NCI-H524 treated with DMSO at 0.1 percent for 48 hours (cell line): ENCODE results near the gene ANKRD53.
"Not testable (repeated sequence)": the region's sequence is repeated elsewhere in the genome, so short reads cannot be mapped to it uniquely, and the experiment has no call there.

Source experiments
- DNase-seq: peaks from one replicate; lab custom pipeline; 2025; lab: John Stamatoyannopoulos, UW

ANKRD53 gene

DNA sequence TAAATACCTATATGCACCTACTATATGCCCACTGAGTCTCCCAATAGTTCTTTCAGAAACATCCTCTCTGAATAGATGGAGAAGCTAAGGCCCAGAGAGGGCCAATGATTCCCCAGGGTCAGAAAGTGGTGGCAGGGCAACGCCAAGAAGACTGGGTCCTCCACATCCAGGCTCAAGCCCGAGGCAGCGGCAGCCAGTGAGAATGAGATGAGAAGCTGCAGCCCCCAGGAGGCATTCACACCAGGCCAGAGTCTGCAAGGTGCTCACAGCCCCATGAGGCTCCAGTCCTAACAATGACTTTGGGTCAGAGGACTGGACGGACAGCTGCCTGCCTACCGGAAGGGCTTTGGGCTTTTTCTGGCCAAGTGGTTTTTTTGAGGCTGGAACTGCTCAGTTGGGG, 12.7 kb downstream of the ANKRD53 start:
- DNase-seq: no peak

DNA sequence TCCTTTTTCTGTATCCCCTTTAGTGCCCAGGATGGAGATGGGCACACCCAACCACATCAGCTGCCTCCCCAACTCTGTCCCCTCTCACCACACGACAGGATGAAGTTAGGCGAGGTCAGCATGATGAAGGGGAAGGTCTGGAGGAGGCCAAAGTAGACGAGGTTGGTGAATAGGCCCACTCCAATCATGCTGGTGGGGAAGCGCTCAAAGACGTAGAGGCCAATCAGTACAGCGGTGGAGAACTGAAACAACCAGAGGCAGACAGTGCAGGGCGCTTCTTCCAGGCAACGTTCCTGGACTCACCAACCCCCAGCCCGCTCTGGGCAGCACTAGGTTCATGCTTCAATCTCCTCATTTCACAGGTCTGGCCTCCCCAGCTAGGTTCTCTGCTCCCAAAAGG, 13.3 kb downstream of the ANKRD53 start:
- DNase-seq: no peak

DNA sequence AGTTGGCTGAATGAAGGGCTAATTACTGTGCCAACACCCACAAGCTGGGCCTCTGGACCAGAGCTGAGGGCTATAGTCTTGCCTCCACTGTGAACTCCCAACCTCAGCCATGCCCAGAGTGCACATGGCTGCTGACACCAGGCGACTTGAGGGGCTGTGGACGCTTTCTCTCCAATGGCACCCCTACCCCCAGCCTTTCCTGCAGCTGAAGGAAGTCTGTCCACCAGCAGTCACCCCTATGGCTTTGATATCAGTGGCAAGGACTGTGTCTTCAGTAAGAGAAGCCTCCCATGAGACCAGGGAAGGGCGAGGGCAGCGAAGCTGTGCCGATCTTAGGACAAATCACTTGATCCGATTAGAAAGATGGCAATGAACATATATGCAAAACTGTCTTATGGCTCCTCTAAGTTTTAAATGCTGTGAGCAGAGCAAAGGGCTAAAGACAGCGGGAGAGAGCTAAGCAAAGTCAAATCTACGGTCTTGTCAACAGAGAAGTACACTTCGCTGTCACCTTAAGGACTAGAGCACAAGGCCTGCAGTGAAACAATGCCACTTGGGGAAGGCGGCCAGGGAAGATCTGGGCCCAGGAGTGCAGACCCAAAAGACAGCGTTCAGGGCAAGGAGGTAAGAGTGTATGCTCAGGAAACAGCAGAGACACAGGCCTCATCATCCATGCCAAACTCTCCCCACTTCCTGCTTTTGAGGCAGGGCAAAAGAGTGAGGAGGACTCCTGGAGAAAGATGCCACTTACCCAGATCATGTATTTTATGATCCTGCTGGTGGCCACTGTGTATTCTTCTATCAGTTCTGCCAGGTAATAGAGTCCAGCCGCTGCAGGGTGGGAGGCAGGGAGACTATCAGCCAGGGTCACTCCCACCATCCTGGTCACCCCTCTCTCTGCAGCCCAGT, 14.8 kb downstream of the ANKRD53 start:
- DNase-seq: no peak

DNA sequence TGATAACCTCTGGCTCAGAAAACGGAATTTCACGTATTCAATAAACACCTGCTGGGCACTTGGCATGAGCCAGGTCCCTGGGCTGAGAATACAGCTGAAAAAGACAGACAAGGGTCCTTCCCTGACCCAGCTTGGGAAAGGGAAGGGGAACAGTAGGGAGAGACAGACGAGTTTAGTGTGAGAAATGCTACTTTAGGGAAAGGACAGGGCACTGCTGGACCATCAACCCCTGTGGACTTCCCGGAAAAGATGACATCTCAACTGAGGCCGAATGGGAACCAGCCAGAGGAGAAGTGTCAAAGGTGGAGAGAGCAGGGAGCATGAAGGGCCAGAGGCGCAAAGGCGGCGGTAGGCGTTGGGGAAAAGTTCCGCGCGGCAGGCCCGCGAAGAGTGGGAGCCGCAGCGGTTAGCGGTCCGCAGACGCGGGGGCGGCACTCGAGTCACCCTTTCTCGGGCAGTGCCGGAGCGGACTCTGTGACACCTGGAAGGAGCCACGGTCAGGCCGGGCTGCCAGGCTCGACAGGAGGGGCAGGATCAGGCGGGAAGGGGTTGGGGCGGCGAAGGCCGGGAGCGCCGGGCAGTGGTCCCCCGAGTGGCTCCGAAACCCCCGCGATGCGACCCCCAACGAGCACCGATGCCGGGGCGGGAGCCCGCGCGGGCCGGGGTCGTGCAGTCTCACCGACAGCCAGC, 15.7 kb downstream of the ANKRD53 start:
- no peak for DNase-seq

DNA sequence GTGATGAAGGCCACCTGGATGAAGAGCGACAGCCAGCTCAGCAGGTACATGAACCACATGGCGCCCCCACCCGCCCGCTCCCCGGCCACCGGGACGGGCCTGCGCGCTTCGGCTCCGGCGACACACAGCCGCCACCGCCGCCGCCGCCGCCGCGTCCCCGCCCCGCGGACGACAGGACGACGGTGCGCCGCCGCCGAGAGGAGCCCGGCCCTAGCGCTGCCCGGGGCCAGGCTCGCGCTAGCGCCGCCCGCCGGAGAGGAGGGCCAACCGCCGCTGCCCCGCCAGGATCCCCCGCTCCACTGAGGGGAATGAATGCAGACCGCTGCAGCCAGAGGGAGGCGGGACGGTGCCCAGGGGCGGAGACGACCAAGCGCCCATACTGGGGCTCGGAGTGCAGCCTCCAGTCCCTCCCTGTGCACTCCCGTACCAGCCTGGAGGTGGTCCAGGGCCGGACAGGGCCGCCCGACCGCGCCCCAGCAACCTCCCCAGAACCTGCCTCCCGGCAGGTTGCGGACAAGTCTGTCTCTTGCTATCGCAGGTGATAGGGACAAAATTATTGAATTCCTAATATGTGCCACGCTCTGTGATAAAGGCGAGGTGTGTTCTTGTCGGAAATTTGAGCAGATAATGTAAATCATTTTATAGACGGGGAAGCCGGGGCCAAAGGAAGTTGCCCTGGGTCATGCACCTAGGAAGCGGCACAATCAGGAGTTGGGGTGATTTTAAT, 16.4 kb downstream of the ANKRD53 start, which contains the start of gene TEX261:
Gene TEX261, minus strand, starts transcription at position 175 of the 727 bp plus-strand sequence. Its CDS starts 116 bp downstream, at position 59.
- DNase-seq: peak; percentile 52

DNA sequence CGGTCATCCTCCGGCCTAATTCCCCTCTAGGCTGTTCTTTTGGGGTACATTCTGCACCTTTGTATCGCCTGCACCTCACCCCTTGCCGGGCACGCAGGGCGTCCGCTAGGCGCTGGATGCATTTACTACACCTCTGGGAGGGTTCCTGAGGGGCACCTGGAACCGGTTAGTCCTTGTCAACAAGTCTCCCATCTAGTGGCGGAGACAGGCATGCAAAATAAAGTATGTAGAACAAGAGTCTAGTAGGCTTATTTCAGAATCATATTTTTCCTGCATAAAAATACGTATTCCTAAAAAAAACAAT, 16.9 kb downstream of the ANKRD53 start:
- no peak for DNase-seq

DNA sequence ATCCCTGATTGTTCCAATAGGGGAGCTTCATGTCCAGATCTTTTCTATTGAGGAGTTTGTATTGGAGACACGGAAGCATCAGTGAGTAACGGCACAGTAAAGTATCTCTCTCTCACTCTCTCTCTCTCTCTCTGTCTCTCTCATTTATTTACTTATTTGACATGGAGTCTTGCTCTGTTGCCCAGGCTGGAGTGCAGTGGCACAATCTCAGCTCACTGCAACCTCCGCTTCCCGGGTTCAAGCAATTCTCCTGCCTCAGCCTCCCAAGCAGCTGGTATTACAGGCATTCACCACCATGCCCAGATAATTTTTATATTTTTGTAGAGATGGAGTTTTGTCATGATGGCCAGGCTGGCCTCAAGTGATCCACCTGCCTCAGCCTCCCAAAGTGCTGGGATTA, 20.5 kb downstream of the ANKRD53 start:
- DNase-seq: not testable (repeated sequence)

DNA sequence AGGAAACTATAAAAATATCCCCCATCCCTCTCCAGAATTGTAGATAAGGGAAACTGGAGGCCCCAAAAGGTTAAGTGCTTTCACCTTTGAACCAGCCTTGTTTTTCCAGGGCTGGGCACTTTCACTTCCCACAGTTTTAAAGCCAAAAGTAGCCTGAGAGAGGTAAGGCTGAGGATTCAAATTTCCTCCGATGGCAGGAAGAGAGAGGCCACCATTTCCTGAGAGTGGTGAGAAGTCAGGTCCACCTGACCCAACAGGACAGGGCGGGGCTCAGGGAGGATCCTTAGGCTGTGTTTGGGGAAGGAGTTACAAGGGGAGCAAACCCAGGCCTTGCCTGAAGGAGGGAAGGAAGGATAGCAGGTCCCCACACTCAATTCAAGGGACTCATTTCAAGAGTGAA, 20.9 kb downstream of the ANKRD53 start:
- no peak for DNase-seq

DNA sequence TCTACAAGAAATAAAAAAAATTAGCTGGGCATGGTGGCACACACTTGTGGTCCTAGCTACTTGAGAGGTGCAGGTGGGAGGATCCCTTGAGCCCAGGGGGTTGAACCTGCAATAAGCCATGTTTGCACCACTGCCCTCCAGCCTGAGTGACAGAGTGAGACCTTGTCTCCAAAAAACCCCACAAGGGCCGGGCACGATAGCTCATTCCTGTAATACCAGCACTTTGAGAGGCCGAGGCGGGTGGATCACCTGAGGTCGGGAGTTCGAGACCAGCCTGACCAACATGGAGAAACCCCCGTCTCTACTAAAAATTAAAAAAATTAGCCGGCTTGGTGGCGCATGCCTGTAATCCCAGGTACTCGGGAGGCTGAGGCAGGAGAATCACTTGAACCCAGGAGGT, 21.5 kb downstream of the ANKRD53 start:
- not testable (repeated sequence) for DNase-seq

DNA sequence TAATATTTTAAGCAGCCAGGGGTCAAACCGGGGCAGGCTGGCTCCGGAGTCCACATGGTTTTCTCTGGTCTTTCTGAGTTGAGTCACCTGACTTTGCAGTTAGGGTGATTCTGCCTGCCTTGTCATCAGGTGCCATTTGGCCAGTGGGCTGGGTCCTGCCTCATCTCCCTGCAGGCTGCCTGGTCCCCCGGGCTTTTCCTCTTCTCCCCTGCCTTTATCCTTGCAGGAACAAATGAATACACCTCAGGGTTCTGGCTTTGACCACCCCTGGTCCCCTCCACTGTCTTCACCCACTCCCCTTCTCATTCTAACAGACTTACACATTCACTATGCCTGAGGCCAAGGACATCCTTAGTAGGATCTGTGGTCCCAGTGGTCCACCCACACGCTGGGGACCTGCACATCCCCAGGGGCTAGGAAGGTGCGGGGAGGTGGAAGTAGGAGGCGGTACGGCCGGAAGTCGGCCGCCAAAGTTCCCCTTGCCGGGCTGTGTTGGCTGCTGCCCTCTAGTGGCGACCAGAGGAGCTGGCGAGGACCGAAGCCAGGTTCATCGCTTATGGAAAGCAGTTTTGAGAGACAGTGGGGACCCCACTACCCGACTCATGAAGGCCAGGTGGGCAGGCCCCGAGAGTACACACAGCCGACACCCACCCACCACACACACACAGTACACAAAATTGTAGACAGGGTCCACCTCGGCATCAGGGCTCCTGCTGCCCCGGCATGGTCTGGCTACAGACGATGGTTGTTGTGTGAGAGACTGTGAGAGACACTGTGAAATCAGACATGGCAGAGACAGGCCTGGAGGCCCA, 22.6 kb downstream of the ANKRD53 start:
- DNase-seq: no peak

DNA sequence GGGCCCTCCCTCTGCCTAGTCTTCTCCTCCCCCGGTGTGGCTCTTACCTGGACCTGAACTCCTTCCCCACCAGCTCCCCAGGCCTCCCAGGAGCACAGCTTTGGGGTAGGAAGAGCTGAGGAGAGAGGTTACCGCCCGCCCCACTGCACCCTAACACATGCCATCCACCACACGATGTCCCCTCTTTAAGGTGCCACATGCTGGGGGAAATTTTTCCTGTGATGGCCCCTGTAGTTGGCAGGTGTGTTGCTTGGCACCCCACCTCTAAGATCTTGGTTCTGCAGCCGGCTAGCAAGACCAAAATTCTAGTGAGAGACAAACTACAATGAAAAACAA, 23.1 kb downstream of the ANKRD53 start:
- DNase-seq: no peak

DNA sequence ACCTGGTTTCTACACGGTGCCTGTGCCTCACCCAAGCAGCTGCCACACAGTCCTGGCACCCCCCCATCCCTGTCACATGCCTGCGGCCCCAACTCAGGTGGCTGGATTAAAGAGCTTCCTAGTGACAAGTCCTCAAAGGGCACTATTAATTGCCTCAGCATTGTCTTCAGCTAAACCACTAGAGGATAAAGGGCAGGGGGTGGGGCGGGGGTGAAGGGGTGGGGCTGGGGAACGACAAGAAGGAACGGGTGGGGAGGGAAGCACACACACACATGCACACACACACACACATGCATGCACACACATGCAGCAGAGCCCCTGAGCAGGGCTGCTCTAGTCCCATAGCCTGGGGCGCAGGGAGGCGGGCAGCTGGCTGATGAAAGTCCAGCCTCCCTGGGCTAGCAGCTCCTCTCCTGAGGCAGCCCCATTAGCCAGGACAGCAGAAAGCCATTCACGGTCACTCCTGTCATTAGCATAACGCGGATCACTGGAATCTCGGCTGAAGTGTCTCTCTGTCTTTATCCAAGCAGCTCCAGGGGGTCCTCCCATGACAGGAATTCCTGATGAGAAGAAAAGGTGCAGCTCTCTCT, 23.6 kb downstream of the ANKRD53 start:
- DNase-seq: no peak

DNA sequence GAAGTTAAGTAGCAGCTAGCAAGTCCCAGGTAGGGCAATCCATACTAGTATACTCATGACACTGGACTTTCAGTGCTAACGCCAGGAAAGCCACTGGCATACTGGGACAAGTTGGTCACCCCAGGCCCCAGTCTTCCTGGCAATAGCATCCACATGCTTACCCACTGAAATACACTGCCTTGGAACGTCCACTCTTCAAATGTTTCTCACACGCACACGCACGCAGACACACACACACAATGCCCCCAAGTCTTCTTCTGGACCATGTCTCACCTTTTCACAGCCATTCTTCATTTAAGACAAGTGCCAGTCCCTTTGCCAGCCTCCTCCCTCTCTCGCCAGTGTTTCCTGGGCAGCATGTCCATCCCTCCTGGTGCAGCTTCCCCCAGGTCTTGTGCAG, 25.0 kb downstream of the ANKRD53 start:
- DNase-seq: no peak

DNA sequence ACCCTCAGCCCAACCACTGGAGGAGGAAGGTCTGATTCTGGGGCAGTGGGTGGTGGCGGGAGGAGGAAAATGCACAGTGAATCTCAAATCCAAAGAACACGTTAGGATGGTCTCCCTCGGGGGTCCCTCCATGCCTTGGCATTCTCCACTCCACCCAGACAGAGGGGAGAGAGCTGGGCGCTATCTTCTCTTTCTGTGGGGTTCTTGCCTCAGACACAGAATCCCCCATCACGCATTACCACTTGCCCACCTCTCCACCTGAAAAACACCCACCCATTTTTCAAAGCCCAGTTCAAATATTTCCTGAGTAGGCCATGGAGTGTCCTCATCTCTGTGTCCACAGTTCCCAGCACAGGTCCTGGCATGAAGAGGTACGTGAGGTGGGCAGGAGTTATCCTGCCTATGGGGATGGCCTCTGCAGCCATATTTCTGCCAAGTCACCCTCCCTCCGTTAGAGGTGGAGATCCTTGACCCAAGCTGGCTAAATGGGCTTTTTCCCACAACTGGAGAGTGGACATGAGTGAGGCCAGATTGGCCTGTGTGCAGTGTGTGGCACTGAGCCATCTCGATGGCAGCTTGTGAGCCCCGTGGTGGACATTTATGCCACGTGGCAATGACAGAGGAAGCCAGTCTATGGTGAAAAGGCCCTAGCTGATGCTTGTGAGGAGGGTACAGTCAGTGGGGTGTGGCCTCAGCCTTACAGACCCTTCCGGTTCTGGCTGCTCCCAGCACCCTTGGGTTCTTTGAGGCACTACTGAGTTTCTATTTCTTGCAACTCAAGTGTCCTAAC, 25.7 kb downstream of the ANKRD53 start:
- no peak for DNase-seq

DNA sequence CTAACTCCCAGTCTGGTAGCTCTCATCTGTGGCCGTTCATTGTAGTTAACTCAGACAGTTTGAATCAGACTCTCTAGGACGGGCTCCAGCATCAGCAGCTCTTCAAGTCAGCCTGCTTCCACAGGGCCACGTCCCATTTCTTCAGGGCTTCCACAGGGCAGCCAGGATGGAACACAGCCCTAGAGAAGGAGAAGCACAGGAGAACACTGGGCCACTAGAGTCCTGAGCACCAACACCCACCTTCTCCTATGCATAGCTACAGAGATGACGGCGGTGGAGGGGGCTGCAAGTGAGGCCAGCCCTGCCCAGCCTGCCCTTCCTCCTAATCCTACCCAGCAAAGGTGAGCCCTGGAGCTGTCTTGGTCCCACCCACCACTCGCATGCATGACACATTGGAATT, 26.4 kb downstream of the ANKRD53 start:
- no peak for DNase-seq

DNA sequence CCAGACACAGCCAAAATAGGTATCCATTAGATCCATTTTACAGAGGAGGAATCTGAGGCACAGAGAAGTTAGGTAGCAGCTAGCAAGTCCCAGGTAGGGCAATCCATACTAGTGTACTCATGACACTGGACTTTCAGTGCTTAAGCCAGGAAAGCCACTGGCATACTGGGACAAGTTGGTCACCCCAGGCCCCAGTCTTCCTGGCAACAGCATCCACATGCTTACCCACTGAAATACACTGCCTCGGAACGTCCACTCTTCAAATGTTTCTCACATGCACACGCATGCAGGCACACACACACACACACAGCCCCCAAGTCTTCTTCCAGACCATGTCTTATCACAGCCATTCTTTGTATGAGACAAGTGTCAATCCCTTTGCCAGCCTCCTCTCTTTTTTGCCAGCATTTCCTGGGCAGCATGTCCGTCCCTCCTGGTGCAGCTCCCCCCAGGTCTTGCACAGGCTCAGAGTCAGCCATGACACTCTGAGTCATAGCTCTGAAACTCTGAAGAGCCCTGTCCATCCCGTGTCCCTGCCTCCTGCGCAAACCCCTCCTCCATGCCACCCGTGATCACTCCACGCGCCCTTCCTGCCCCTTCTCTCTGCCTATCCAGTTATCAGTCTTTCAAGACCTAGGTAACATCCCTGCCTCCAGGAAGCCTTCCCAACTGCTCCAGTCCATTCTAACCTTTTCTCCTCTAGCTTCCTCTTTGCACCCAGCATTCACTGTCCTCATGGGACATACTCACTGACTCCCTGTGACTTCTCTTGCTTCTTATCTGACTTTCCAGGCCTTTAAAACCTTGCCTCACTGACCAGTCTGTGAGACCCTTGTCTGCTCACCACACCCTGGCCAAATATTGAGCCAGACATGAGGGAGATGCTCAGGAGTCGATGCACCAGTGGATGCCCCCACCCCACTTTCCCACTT, 27.1 kb downstream of the ANKRD53 start:
- no peak for DNase-seq

DNA sequence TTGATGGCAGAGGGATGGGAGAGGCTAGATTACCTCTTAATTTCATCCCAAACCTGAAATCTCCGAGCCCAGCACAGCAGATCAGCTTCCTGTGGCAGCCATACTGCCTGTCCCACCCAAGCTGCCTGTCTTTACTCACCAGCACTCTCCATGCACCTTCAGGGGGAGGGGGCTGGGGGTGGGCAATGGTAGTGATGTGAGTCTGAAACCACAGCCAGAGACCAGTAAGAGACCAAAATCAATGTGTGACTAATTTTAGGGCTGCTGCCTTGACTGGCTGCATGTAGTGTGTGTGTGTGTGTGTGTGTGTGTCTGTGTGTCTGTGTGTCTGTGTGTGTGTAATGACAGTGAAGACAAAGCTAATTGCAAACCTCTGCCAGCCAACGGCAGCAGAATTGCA, 27.9 kb downstream of the ANKRD53 start:
- no peak for DNase-seq

DNA sequence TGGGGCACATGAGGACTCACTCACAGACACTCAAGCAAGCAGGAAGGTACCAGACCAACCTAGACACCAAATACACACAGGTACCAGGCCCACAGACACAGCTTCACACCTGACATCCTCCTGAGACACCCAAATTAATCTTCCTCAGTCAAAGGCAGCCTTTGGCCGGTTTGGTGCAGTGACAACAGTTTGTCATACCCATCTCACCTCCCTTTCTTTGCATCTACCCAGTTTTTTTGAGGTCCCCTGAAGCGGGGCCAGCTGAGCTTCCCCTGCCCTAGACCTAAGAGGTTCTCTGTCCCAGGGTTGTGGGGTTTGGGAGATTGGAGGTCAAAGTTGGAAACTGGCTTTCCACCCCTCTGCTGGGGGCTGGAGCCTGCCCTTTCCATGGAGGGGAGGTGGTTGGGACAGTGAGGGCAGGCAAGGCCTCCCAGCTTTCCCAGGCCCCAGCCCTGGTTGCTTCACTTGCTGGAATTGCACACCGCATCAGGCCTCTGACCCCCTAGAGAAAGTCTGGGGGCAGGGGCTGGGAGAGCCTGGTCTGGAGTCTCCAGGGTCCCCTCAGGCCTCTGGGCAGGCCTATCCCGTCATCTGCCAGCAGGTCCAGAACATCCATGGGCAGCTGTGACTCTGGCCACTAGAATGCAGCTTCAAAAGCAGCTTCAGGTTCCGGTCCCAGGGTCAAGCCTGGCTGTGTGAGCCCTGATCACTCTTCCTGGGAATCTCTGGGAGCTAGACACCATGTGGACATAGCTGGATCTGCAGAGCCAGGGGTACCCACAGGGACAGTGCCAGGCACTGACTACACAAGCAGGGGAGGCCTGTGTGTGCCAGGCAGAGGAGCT, 28.7 kb downstream of the ANKRD53 start:
- no peak for DNase-seq

DNA sequence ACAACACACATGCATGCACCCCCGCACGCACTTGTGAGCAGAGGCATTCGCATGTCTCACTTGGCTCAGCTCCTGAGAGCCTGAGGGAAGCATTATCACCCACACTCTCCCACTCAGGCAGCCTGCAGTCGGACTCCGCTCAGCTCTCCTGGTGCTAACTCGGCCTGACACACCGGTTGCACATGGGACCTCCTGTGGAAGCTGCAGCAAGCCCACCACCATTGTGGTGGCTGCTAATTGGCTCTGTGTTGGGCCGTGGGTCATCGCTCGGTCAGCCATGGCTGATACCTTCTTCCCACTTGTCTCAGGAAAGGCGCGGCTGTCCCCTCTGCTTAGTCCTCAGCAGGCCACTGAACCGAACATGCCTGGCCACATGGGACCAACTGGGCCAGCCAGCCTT, 29.9 kb downstream of the ANKRD53 start:
- no peak for DNase-seq
